OCI-LY1 (cell line): Measurements from ENCODE around the gene KITLG.

Source experiments
- H2AFZ ChIP-seq: fragments of 200-600 bp; sonication (generic), shearing (Covaris generic); 2 replicates; pipeline ENCODE4 v1.6.0; 2014; ENCODE audit warnings: antibody characterized with exemption, mild to moderate bottlenecking, low read length
- H3F3A ChIP-seq: fragments of 200-600 bp; sonication (generic), shearing (Covaris generic); 2 replicates; pipeline ENCODE4 v1.6.0; 2014; ENCODE audit warnings: mild to moderate bottlenecking, antibody characterized with exemption, low read length, moderate library complexity; ENCODE audit not compliant: insufficient read depth
- H3K27ac ChIP-seq: fragments of 200-600 bp; sonication (generic); 2 replicates; pipeline ENCODE4 v1.5.1; 2014; ENCODE audit warnings: low read length, mixed run types, mild to moderate bottlenecking, low read depth; ENCODE audit not compliant: poor library complexity, severe bottlenecking
- H3K27me3 ChIP-seq: fragments of 200-600 bp; sonication (generic); 2 replicates; pipeline ENCODE4 v1.6.0; 2014; ENCODE audit warnings: antibody characterized with exemption, mild to moderate bottlenecking, low read length, moderate library complexity; ENCODE audit not compliant: insufficient read depth
- H3K36me3 ChIP-seq: fragments of 200-600 bp; sonication (generic); 2 replicates; pipeline ENCODE4 v1.6.1; 2014; ENCODE audit warnings: mild to moderate bottlenecking, antibody characterized with exemption, low read length, moderate library complexity, mixed read lengths; ENCODE audit not compliant: insufficient read depth
- H3K4me1 ChIP-seq: fragments of 200-600 bp; sonication (generic); 2 replicates; pipeline ENCODE4 v1.5.1; 2014; ENCODE audit warnings: mild to moderate bottlenecking, low read length, moderate library complexity; ENCODE audit not compliant: insufficient read depth, severe bottlenecking
- H3K4me2 ChIP-seq: fragments of 200-600 bp; sonication (generic), shearing (Covaris generic); 2 replicates; pipeline ENCODE4 v1.6.1; 2014; ENCODE audit warnings: low read length
- H3K4me3 ChIP-seq: fragments of 200-600 bp; sonication (generic); 2 replicates; pipeline ENCODE4 v1.5.1; 2014; ENCODE audit warnings: low read length, low read depth, mild to moderate bottlenecking, mixed read lengths; ENCODE audit not compliant: poor library complexity, severe bottlenecking
- H3K79me2 ChIP-seq: fragments of 200-600 bp; shearing (Covaris generic); 2 replicates; pipeline ENCODE4 v1.6.1; 2016; ENCODE audit warnings: mixed run types, low read length, mixed read lengths; ENCODE audit not compliant: insufficient read depth
- H3K9ac ChIP-seq: fragments of 200-600 bp; sonication (generic), shearing (Covaris generic); 2 replicates; pipeline ENCODE4 v1.6.1; 2014; ENCODE audit warnings: mild to moderate bottlenecking, low read length, mixed read lengths
- H3K9me2 ChIP-seq: fragments of 200-600 bp; sonication (generic), shearing (Covaris generic); 2 replicates; pipeline ENCODE4 v1.6.1; 2014; ENCODE audit warnings: low read depth, mild to moderate bottlenecking, low read length, mixed read lengths
- H3K9me3 ChIP-seq: fragments of 200-600 bp; shearing (Covaris generic); 2 replicates; pipeline ENCODE4 v1.6.1; 2014; ENCODE audit warnings: low read length, mixed read lengths
- H4K20me1 ChIP-seq: fragments of 200-600 bp; sonication (generic), shearing (Covaris generic); 2 replicates; pipeline ENCODE4 v1.6.0; 2016; ENCODE audit warnings: mild to moderate bottlenecking, low read length; ENCODE audit not compliant: insufficient read depth
- EZH2 ChIP-seq: fragments of 200-600 bp; sonication (generic), shearing (Covaris generic); IDR thresholded peaks from 2 replicates; pipeline ENCODE4 v1.8.0; 2017; ENCODE audit warnings: borderline replicate concordance, mixed run types, mild to moderate bottlenecking, antibody characterized with exemption, low read length, moderate library complexity, mixed read lengths
- TF ChIP-seq, protein P1 (sequence below): fragments of 200-600 bp; sonication (generic), shearing (Covaris generic); IDR thresholded peaks from 2 replicates; pipeline ENCODE4 v1.5.1; 2017; ENCODE audit warnings: mild to moderate bottlenecking, antibody characterized with exemption, low read length, moderate library complexity, mixed read lengths

Gene KITLG

DNA sequence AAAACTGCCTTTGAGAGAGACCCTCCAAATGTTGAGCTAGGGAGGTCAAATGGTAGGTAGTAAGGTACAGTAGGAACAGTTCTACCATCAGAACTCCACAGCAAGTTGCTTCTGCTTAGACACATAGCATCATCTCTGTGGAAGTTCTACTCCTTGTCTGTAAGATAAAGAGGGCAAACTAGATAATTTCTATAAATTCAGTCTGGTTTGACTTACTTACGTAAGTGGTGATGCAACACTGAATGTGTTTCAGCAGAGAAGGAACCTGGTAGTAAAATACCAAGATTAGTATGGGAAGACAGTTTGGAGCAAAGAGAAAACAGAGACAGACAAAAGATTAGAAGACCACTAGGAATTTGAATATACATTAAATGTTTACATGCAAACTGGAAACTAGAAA lies 42.0 kb downstream of the KITLG start:
- Histone ChIP-seq H3K27ac (no peak overlapping the region), H3K79me2 (no peaks in the 10 kb centered on the region), H2AFZ (no peak overlapping the region), H3K36me3 (no peaks in the 10 kb centered on the region), H4K20me1 (no peaks in the 10 kb centered on the region), H3K9me3 (no peaks in the 10 kb centered on the region), H3K27me3 (no peaks in the 10 kb centered on the region), H3K9me2 (no peaks in the 10 kb centered on the region), H3K9ac (no peak overlapping the region), H3K4me2 (no peak overlapping the region), H3K4me3 (no peak overlapping the region), H3K4me1 (no peaks in the 10 kb centered on the region), H3F3A (no peaks in the 10 kb centered on the region)
- no peak for TF ChIP-seq EZH2
- TF ChIP-seq, protein P1, sequence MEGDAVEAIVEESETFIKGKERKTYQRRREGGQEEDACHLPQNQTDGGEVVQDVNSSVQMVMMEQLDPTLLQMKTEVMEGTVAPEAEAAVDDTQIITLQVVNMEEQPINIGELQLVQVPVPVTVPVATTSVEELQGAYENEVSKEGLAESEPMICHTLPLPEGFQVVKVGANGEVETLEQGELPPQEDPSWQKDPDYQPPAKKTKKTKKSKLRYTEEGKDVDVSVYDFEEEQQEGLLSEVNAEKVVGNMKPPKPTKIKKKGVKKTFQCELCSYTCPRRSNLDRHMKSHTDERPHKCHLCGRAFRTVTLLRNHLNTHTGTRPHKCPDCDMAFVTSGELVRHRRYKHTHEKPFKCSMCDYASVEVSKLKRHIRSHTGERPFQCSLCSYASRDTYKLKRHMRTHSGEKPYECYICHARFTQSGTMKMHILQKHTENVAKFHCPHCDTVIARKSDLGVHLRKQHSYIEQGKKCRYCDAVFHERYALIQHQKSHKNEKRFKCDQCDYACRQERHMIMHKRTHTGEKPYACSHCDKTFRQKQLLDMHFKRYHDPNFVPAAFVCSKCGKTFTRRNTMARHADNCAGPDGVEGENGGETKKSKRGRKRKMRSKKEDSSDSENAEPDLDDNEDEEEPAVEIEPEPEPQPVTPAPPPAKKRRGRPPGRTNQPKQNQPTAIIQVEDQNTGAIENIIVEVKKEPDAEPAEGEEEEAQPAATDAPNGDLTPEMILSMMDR: no peak

DNA sequence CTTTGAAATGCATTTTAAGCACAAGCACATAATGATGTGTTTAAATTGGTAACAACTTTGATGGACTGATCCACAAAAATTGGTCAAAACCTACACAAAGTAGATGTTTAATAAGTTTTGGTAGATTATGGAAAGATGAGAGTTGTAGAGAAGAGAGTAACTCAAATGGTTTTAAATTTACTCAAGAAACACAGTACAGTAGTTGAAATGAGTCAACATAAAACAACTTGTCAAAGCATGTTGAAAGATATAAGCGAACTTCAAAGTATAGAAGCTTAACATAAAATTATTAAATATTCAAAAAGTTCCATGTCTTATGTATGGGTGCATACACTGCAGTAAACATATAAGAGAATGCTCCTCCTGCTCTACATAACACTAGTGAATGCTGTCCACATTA lies 49.4 kb downstream of the KITLG start:
- H3K36me3 ChIP-seq: no peaks in the 10 kb centered on the region

DNA sequence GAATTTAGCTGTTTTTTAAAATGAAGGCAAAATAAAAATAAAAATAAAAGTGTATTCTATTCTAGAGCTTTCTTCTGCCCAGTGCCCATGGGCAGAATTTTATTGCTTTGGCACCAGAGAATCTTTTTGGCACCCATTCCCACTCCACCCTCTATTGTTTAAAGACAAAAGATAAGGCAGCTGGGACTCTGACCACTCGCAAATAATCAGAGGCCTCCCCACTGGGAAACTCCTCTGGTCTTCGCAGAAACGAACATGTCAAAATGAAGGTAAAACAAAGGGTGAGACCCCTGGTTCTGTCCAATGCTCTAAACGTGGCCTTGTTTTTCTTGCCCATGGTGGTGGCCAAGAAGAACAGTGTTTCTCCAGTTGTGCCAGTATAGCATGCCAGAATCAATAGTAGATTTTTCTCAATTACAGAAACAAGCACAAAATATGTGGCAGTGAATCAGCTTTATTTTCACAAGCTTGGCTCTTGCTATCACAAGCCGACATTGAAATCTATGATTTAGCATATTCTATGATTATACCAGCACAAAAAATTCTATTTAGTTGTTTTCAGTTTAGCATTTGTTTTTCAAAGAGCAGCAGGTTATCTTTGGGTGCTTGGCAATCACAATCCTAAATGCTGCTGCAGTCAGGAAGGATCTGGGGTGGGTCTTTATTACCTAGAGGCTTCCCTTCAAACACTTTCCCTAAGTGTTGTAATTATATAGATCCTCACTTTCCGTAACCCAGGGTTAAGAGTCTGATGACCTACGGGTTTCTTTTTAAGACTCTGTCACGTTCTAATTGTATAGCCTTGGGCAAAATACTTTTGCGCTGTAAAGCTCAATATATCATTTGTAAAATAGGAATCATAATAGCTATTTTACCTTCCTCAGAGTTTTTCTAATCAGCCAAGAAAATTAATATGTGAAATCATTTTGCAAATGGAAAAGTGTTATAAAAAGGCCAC lies 50.5 kb downstream of the KITLG start:
- Histone ChIP-seq H3K9me2 (no peaks in the 10 kb centered on the region), H3K27me3 (no peaks in the 10 kb centered on the region), H3K4me1 (no peaks in the 10 kb centered on the region), H3K36me3 (no peaks in the 10 kb centered on the region), H3K79me2 (no peaks in the 10 kb centered on the region), H3K4me3 (no peak overlapping the region), H3K9ac (no peak overlapping the region), H3K9me3 (no peaks in the 10 kb centered on the region), H3F3A (no peaks in the 10 kb centered on the region), H2AFZ (no peak overlapping the region), H3K4me2 (no peak overlapping the region), H4K20me1 (no peaks in the 10 kb centered on the region), H3K27ac (no peak overlapping the region)
- TF ChIP-seq EZH2: no peak
- TF ChIP-seq, protein P1: no peak

More for the DNA sequence above, 49.4 kb downstream of the KITLG start:
- Histone ChIP-seq H3K4me1 (no peaks in the 10 kb centered on the region), H3K9me2 (no peaks in the 10 kb centered on the region), H3K79me2 (no peaks in the 10 kb centered on the region), H3K9me3 (no peaks in the 10 kb centered on the region), H3K4me3 (no peak overlapping the region), H4K20me1 (no peaks in the 10 kb centered on the region), H3K9ac (no peak overlapping the region), H3F3A (no peaks in the 10 kb centered on the region), H3K27me3 (no peaks in the 10 kb centered on the region), H3K27ac (no peak overlapping the region), H2AFZ (no peak overlapping the region), H3K4me2 (no peak overlapping the region)
- TF ChIP-seq, protein P1: no peak
- no peak for TF ChIP-seq EZH2
